WTC11 (cell line): ENCODE data around the gene LMOD2. TPM values are rescaled to one million over a fixed set of nuclear protein-coding genes. Genes with fewer than 3 reads are reported as not detected.
A peak's percentile ranks its signal among the peaks of the same experiment; 100 is the strongest.

ENCODE experiments used
- ATAC-seq: fragments of 200-7000 bp; cut with Tn5 transposase; 2 replicates; pipeline ENCODE4 v1.10.0; 2021; ENCODE audit warnings: mild to moderate bottlenecking, moderate library complexity
- CTCF ChIA-PET: fragments of 300-600 bp; sonication (Branson Sonifier 250); formaldehyde crosslinking; loops from one replicate; lab custom pipeline; 2021; ENCODE audit warnings: antibody characterized with exemption; lab: Charles Lee
- POLR2A ChIA-PET: fragments of 350-600 bp; sonication (Branson Sonifier 250); formaldehyde crosslinking; loops from one replicate; lab custom pipeline; 2021; ENCODE audit warnings: antibody characterized with exemption; lab: Charles Lee
- DNase-seq: peaks from one replicate; pipeline ENCODE4 v3.0.0; 2021; ENCODE audit warnings: low spot score
- H3K27ac Mint-ChIP-seq: 2 replicates; pipeline ENCODE4 v1.8.0; 2021; ENCODE audit warnings: mixed read lengths
- H3K27me3 Mint-ChIP-seq: 2 replicates; pipeline ENCODE4 v1.8.0; 2021; ENCODE audit warnings: low read depth, mild to moderate bottlenecking, moderate library complexity, mixed read lengths
- H3K36me3 Mint-ChIP-seq: 2 replicates; pipeline ENCODE4 v1.8.0; 2021; ENCODE audit warnings: mixed read lengths
- H3K4me1 Mint-ChIP-seq: 2 replicates; pipeline ENCODE4 v1.8.0; 2022; ENCODE audit warnings: mixed read lengths
- H3K4me3 Mint-ChIP-seq: 2 replicates; pipeline ENCODE4 v1.8.0; 2021; ENCODE audit warnings: mild to moderate bottlenecking, moderate library complexity, mixed read lengths
- H3K9me3 Mint-ChIP-seq: 2 replicates; pipeline ENCODE4 v1.8.0; 2021; ENCODE audit warnings: mixed read lengths
- JUN ChIP-seq: sonication (generic); formaldehyde crosslinking; IDR thresholded peaks from 2 replicates; pipeline ENCODE4 v1.8.0; 2023; ENCODE audit warnings: mild to moderate bottlenecking, missing genetic modification reagents
- OVOL2 ChIP-seq: fragments of 250-450 bp; sonication (Bioruptor Pico); IDR thresholded peaks from 2 replicates; pipeline ENCODE4 v1.9.0; 2021; ENCODE audit warnings: mild to moderate bottlenecking, borderline replicate concordance
- TEAD1 ChIP-seq: sonication (generic); formaldehyde crosslinking; IDR thresholded peaks from 2 replicates; pipeline ENCODE4 v1.8.0; 2022; ENCODE audit warnings: mild to moderate bottlenecking, missing genetic modification reagents
- ZNF138 ChIP-seq: sonication (generic); formaldehyde crosslinking; conservative IDR thresholded peaks from 2 replicates; pipeline ENCODE4 v1.8.1; 2022; ENCODE audit warnings: mild to moderate bottlenecking, moderate library complexity, missing genetic modification reagents
- ZNF263 ChIP-seq: sonication (generic); formaldehyde crosslinking; IDR thresholded peaks from 2 replicates; pipeline ENCODE4 v1.8.1; 2022; ENCODE audit warnings: low read depth, mild to moderate bottlenecking, moderate library complexity, missing genetic modification reagents
- ZNF396 ChIP-seq: fragments of 250-450 bp; sonication (Bioruptor Pico); IDR thresholded peaks from 2 replicates; pipeline ENCODE4 v1.8.0; 2021; ENCODE audit warnings: mild to moderate bottlenecking, moderate library complexity, borderline replicate concordance
- total RNA-seq: library from RNA; stranded (reverse); gene quantifications from 3 replicates; pipeline ENCODE4 v1.2.3, GENCODE V29; 2021
- TF ChIP-seq, protein P1 (sequence below): sonication (generic); formaldehyde crosslinking; conservative IDR thresholded peaks from 2 replicates; pipeline ENCODE4 v1.8.1; 2023; ENCODE audit warnings: mild to moderate bottlenecking, low read depth, missing genetic modification reagents, moderate library complexity
- TF ChIP-seq, protein P2 (sequence below): sonication (generic); formaldehyde crosslinking; IDR thresholded peaks from 2 replicates; pipeline ENCODE4 v1.8.1; 2022; ENCODE audit warnings: mild to moderate bottlenecking, missing genetic modification reagents, moderate library complexity, borderline replicate concordance
- TF ChIP-seq, protein P3 (sequence below): fragments of 250-450 bp; sonication (Bioruptor Pico); IDR thresholded peaks from 2 replicates; pipeline ENCODE4 v1.9.0; 2021; ENCODE audit warnings: mild to moderate bottlenecking
- TF ChIP-seq, protein P4 (sequence below): fragments of 250-450 bp; sonication (Bioruptor Pico); IDR thresholded peaks from 2 replicates; pipeline ENCODE4 v1.9.0; 2021; ENCODE audit warnings: mild to moderate bottlenecking, borderline replicate concordance

Gene LMOD2
- total RNA-seq, 1 experiment from 2014 or later: not detected

DNA sequence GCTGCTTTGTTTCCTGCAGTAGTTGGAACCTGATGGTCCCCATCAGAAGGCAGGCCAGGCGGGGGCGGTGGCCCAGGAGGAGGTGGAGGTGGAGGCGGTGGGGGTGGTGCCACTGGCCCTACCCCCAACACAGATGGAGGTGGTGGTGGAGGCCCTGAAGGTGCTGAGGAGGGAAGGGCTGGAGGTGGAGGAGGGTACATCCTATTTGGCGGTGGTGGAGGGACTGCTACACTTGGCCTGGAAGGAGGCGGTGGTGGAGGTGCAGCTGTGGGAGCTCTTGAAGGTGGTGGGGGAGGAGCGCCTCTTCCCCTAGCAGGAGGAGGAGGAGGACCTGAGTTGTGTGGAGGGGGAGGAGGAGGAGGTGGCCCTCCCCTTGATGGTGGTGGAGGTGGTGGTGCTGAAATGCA, 36.8 kb downstream of the LMOD2 start (continued):
- TF ChIP-seq OVOL2 (CRISPR knock-in tag): no peak
- no peak; the same call in 1 of the 2 replicates for TF ChIP-seq TEAD1 (CRISPR knock-in tag)
- TF ChIP-seq, protein P1, sequence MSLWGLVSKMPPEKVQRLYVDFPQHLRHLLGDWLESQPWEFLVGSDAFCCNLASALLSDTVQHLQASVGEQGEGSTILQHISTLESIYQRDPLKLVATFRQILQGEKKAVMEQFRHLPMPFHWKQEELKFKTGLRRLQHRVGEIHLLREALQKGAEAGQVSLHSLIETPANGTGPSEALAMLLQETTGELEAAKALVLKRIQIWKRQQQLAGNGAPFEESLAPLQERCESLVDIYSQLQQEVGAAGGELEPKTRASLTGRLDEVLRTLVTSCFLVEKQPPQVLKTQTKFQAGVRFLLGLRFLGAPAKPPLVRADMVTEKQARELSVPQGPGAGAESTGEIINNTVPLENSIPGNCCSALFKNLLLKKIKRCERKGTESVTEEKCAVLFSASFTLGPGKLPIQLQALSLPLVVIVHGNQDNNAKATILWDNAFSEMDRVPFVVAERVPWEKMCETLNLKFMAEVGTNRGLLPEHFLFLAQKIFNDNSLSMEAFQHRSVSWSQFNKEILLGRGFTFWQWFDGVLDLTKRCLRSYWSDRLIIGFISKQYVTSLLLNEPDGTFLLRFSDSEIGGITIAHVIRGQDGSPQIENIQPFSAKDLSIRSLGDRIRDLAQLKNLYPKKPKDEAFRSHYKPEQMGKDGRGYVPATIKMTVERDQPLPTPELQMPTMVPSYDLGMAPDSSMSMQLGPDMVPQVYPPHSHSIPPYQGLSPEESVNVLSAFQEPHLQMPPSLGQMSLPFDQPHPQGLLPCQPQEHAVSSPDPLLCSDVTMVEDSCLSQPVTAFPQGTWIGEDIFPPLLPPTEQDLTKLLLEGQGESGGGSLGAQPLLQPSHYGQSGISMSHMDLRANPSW (CRISPR knock-in tag): no peak
- TF ChIP-seq ZNF396 (CRISPR knock-in tag): peak; percentile 93
- TF ChIP-seq ZNF138 (CRISPR knock-in tag): no peak
- TF ChIP-seq, protein P2, sequence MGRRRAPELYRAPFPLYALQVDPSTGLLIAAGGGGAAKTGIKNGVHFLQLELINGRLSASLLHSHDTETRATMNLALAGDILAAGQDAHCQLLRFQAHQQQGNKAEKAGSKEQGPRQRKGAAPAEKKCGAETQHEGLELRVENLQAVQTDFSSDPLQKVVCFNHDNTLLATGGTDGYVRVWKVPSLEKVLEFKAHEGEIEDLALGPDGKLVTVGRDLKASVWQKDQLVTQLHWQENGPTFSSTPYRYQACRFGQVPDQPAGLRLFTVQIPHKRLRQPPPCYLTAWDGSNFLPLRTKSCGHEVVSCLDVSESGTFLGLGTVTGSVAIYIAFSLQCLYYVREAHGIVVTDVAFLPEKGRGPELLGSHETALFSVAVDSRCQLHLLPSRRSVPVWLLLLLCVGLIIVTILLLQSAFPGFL: no peak
- TF ChIP-seq, protein P3, sequence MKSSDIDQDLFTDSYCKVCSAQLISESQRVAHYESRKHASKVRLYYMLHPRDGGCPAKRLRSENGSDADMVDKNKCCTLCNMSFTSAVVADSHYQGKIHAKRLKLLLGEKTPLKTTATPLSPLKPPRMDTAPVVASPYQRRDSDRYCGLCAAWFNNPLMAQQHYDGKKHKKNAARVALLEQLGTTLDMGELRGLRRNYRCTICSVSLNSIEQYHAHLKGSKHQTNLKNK: no peak
- TF ChIP-seq, protein P4, sequence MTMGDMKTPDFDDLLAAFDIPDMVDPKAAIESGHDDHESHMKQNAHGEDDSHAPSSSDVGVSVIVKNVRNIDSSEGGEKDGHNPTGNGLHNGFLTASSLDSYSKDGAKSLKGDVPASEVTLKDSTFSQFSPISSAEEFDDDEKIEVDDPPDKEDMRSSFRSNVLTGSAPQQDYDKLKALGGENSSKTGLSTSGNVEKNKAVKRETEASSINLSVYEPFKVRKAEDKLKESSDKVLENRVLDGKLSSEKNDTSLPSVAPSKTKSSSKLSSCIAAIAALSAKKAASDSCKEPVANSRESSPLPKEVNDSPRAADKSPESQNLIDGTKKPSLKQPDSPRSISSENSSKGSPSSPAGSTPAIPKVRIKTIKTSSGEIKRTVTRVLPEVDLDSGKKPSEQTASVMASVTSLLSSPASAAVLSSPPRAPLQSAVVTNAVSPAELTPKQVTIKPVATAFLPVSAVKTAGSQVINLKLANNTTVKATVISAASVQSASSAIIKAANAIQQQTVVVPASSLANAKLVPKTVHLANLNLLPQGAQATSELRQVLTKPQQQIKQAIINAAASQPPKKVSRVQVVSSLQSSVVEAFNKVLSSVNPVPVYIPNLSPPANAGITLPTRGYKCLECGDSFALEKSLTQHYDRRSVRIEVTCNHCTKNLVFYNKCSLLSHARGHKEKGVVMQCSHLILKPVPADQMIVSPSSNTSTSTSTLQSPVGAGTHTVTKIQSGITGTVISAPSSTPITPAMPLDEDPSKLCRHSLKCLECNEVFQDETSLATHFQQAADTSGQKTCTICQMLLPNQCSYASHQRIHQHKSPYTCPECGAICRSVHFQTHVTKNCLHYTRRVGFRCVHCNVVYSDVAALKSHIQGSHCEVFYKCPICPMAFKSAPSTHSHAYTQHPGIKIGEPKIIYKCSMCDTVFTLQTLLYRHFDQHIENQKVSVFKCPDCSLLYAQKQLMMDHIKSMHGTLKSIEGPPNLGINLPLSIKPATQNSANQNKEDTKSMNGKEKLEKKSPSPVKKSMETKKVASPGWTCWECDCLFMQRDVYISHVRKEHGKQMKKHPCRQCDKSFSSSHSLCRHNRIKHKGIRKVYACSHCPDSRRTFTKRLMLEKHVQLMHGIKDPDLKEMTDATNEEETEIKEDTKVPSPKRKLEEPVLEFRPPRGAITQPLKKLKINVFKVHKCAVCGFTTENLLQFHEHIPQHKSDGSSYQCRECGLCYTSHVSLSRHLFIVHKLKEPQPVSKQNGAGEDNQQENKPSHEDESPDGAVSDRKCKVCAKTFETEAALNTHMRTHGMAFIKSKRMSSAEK (CRISPR knock-in tag): peak; percentile 88

DNA sequence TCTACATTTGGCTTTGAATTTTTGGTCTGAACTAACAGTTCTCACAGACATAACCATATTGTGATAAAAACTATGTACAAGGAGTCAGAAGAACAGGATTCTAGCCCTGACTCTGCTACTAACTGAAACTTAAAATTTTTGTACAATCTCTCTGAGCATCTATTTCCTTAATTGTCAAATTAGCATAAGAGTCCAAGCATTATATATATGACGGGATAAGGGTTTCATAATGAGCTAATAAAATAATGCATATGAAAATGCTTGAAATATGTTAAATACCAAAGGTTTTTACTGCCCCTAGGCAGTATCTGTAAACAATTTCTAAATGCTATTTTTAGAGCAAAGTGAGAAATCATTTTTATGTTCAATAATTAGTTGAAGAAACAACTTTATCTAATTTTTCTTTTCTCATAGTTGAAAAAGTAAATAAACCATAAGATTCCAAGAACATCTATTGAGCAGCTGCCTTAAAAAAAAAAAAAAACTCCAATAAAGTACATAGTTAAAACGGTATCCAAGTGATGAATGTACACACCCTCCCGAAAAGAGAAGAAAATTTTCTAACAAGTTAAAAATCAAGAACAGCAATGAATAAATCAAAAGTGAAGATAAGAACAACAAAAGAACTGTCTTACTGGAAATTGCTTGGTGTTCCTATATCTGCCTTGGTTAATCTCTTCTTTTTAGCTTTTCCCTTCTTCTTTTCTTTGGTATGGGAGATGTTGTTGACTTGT, 40.4 kb downstream of the LMOD2 start:
- DNase-seq: no peak
- H3K4me1 Mint-ChIP-seq: peaks cover 18% of the 10 kb centered on the region
- TF ChIP-seq JUN (CRISPR knock-in tag): no peak
- peak overlapping the region; percentile 63 for H3K27ac Mint-ChIP-seq
- no peaks in the 10 kb centered on the region for H3K27me3 Mint-ChIP-seq
- no peaks in the 10 kb centered on the region for H3K9me3 Mint-ChIP-seq
- H3K4me3 Mint-ChIP-seq: no peak overlapping the region
- ChIA-PET CTCF (interaction anchor here (0.6 kb wide), 1 partner anchor 14 kb away, joined by 3 read pairs; no protein-coding TSS in a partner anchor), POLR2A (interaction anchor here (0.7 kb wide), 1 partner anchor 139 kb away, joined by 4 read pairs; the partner anchor contains the start of gene NDUFA5)
- ATAC-seq: no peak
- peaks cover 44% of the 10 kb centered on the region for H3K36me3 Mint-ChIP-seq

DNA sequence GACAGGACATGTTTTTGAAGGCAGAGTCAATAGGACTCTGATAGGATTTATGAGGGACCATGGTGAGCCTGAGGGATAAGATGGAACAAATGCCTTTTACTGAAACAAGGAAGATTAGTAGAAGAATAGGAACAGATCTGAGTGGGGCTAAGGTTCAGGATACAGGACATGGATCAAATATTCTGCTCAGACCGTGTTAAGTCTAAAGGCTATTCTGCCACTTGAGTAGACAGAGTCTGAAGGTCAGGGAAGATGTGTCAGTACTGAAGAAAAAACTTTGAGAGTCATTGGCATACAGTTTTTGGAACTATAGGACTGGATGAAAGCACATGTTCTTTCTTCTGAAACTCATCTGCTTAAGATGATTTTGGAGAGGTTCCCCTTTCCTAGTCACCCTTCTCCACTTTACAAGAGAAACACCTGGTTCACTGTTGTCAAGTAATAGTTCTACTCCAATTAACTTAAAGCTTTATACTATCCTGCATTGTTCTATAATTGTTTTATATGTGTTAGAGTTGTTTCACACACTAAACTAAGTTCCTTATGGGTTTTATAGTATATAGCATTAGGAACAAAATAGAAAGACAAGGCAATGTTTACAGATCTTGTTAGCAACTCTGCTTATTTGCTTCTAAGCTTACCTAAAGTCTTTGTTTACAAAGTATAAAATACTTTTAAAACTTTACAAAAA, 49.7 kb downstream of the LMOD2 start:
- TF ChIP-seq ZNF263: no peak
- no peaks in the 10 kb centered on the region for H3K27me3 Mint-ChIP-seq
- H3K9me3 Mint-ChIP-seq: no peaks in the 10 kb centered on the region
- no peak for ATAC-seq
- peaks cover 31% of the 10 kb centered on the region for H3K36me3 Mint-ChIP-seq
- DNase-seq: no peak
- no peak overlapping the region for H3K4me3 Mint-ChIP-seq
- POLR2A ChIA-PET: no interaction called here
- peaks cover 2% of the 10 kb centered on the region for H3K4me1 Mint-ChIP-seq
- CTCF ChIA-PET: interaction anchor here (1.0 to 2.5 kb wide), 3 partner anchors 23 to 81 kb away, joined by 3 to 5 read pairs (median 3); no protein-coding TSS in a partner anchor
- H3K27ac Mint-ChIP-seq: no peak overlapping the region; the same call in 1 of the 2 replicates
